Stimulated activated CD8-positive, alpha-beta memory T cell treated with anti-CD3 and anti-CD28 coated beads, Interleukin-2, amount 100 ng/mL, for 1 hour (primary cell): ENCODE results near the gene APOL1.
A peak's percentile ranks its signal among the peaks of the same experiment; 100 is the strongest.
"Not testable (repeated sequence)": the region's sequence is repeated elsewhere in the genome, so short reads cannot be mapped to it uniquely, and the experiment has no call there.

Experiments
- DNase-seq, 2 donors: peaks; one replicate each; pipeline ENCODE4 v3.0.0-alpha.2; 2020; ENCODE audit warnings: low read depth in 2 of 2

The APOL1 gene

DNA sequence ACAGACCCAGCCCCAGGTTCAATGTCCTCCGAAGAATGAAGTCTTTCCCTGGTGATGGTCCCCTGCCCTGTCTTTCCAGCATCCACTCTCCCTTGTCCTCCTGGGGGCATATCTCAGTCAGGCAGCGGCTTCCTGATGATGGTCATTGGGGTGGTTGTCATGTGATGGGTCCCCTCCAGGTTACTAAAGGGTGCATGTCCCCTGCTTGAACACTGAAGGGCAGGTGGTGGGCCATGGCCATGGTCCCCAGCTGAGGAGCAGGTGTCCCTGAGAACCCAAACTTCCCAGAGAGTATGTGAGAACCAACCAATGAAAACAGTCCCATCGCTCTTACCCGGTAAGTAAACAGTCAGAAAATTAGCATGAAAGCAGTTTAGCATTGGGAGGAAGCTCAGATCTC, 14.1 kb downstream of the APOL1 start:
- DNase-seq, result no peak

DNA sequence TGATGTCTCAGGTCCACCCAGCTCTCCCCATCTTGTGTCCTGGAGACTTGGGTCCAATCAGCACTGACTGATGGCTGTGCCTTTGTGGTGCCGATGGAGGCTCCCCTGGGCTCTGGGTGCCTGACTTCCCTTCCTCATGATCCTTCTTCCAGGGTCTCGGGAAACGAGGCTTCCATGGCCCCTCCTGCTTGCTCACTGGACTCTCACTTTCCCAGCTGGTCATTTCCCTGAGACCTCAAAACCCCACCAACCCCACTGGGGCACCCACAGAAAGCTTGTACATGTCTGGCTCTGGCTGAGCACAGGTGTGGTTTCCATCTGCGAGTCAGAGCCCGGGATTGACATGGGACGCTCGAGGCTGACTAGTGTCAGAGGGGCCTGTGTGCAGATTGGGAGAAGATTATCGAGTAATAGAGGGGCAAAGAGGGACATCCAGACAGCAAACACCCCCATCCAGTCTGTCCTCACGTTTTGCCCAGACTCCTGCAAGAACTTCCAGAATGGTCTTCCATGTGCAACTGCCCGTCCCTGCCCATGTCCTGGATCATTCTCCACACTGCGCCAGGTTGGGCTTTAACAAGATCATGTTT, 15.1 kb downstream of the APOL1 start:
- DNase-seq, result no peak

- DNase-seq, result not testable (repeated sequence)
Measured at GRCh38 chr22:36271231-36271630, 18.3 kb downstream of the APOL1 start.

DNA sequence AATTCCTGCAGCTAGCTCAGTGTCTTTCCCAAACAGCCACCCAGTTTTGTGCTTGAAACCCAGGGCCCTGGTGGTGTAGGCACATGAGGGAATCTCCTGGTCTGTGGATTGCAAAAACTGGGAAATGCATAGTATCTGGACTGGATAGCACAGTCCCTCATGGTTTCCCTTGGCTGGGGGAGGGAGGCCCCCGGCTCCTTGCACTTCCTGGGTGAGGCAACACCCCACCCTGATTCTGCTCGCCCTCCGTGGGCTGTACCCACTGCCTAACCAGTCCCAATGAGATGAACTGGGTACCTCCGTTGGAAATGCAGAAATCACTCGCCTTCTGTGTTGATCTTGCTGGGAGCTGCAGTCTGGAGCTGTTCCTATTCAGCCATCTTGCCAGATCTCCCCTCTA, 19.0 kb downstream of the APOL1 start:
- DNase-seq, result not testable (repeated sequence)

GRCh38 chr22:36274531-36274930, 21.6 kb downstream of the APOL1 start:
- no peak for DNase-seq

- DNase-seq, result peak; percentile 34 to 47
Measured at GRCh38 chr22:36277482-36278291, 24.8 kb downstream of the APOL1 start.

DNA sequence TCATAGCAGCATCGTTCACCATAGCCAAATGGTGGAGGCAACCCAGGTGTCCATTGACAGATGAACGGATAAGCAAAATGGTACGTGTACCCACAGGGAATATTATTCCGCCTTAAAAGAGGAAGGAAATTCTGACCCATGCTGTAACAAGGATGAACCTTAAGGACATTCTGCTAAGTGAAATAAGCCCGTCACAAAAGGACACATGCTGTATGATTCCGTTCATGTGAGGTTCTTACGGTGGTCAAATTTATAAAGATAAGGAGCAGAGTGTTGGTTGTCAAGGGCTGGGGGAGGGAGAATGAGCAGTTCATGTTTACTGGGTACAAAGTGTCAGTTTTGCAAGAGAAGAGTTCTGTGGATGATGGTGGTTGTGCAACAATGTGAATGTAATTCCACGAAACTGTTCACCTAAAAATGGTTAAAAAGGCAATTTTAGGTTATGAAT, 26.3 kb downstream of the APOL1 start:
- DNase-seq, result no peak

- no peak for DNase-seq
Measured at GRCh38 chr22:36280379-36280778, 27.4 kb downstream of the APOL1 start.

DNA sequence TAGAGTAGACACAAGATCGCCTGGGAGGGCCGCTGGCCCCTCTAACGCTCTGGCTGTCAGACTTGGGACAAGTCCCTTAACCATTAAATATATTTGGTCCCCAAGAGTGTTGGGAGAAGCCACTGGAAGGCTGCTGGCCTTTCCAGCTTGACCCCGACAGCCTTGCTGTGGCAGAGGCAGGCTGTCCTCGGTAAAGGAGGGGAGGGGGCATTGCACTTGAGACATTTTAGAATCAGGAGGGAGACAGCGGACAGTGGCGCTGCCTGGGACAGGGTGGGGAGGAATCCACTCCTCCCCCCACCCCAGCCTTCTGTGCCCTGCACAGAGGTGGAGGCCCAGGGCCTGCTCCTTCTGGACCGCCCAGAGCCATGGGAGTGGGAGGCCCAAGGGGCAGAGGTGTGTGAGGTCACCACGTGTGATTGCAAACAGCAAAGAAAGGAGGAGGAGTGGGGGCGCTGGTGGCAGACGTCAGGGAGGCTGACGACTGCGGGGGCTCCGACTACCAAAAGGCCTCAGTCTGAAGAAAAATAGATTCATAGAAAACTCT, 28.9 kb downstream of the APOL1 start:
- DNase-seq, result no peak

DNA sequence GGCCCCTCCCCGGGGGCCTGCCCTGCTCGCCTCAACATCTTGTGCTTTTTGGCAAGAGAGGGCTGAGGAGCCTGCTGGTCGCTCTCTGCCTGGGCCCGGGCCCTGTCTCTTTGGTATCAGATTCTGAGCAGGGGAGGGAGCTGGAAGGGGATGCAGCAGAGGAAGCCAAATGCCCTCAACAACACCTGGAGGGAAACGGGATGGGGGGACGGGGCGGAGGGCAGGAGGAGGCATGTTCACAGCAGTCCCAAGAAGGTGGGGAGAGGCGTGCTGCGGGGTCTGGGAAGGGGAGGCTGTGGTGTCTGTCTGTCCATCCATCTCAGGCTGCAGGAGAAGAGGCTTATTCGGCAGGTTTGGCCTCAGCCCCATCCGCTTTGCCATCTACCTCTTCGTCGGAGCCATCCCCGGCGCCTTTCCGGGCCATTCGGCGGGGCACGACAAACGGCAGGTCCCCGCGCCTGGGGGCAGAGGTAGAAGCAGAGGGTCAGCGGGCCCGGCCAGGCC, 29.4 kb downstream of the APOL1 start:
- DNase-seq, result no peak

- DNase-seq, result no peak
Measured at GRCh38 chr22:36284171-36284571, 31.2 kb downstream of the APOL1 start.

DNA sequence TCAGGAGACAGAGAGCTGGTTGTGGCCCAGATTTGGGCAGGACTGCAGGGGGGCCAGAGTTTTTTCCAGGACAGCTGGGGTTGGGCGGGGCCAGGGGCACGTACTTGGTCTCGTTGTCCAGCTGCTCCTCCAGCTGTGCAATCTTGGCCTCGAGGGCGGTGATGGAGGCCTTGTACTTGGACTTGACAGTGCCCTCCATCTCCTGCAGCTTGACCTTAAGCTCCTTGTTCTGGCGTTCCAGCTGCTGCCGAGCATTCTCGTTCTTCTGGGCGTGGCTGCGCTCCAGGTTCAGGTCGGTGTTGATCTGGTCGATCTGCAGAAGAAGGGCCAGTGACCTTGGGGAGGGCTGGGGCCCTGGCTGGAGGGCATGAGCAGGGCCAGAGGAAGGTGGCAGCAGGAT, 32.1 kb downstream of the APOL1 start:
- DNase-seq, result no peak

DNA sequence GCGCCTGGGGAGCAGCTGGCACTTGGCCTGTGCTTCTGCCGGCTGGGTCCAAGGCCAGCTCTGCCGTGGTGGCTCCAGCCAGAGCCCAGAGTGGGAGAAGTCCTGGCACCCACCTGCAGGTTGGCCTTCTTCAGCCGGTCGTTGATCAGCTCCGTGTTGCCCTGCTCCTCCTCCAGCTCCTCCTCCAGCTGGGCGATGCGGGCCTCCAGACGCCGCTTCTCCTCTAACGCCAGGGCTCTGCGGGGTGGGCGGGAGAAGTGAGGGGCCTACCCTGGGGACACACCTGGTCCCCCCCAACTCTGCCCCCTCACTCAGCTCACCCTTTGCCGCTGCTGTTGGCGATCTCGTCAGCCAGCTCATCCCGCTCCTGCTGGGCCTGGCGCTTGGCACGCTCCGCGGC, 32.6 kb downstream of the APOL1 start:
- no peak for DNase-seq

DNA sequence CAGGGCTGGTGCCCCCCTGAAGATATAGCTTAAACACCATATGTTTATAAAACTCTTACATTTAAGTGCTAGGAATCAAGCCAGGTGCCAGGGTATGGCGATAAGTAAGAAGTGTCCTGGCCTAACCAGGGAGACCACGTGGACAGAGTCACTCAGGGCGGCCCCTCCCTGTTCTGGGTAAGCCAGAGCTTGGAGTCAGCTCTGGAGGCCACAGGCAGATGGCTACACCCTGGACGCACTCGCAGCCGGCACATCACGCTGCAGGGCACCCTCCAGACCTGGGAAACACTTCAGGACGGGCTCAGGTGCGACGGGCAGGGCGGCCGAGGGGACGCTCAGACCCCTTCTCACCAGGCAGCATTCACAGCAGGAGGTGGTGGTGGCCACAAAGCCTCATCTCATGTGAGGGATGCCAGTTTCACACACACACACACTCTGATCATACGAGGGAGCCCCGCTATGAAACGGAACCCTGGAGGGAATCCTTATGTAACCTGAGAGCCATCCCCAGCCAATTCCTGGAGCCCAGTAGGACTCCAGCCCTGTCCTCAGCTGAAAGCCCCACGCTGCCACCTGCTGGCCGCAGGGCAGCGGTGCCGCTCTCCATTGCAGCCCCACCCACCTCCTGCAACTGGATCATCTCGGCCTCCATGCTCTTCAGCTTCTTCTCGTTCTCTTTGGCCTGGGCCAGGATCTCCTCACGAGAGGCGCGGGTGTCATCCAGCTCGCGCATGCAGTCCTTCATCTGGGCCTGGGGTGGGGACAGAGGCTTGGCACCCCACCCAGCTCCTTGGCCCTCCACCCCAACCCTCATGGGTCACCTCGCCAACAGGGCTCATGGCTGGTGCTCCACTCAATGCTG, 33.4 kb downstream of the APOL1 start:
- DNase-seq, result peak; percentile 21 to 46

DNA sequence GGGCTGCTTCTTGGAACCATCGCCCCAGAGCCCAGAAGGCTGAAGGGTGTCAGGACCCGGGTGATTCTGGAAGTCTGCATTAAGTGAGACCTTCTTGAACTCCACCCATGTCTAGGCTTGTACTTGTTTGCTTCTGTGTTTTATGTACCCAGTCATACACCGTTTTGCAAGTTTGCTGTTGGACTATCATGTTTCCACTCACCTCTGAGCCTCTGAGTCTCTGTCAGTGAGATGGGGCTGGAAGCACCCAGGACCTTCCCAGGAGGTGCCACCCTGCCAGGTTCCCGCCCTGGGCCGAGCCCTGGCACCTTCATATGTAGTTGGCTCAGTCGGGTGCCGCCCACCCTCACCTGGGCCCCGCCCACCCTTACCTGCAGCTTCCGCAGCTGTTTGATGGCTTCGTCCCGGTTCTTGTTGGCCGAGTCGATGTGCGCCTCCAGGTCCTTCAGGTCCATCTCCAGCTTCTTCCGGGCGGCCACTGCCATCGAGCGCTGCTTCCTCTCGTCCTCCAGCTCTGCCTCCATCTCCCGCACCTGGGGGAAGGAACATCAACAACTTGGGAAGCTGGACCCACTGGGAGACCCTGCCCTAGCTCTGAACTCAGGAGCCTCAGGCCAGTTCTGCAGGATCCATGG, 35.1 kb downstream of the APOL1 start:
- no peak for DNase-seq

DNA sequence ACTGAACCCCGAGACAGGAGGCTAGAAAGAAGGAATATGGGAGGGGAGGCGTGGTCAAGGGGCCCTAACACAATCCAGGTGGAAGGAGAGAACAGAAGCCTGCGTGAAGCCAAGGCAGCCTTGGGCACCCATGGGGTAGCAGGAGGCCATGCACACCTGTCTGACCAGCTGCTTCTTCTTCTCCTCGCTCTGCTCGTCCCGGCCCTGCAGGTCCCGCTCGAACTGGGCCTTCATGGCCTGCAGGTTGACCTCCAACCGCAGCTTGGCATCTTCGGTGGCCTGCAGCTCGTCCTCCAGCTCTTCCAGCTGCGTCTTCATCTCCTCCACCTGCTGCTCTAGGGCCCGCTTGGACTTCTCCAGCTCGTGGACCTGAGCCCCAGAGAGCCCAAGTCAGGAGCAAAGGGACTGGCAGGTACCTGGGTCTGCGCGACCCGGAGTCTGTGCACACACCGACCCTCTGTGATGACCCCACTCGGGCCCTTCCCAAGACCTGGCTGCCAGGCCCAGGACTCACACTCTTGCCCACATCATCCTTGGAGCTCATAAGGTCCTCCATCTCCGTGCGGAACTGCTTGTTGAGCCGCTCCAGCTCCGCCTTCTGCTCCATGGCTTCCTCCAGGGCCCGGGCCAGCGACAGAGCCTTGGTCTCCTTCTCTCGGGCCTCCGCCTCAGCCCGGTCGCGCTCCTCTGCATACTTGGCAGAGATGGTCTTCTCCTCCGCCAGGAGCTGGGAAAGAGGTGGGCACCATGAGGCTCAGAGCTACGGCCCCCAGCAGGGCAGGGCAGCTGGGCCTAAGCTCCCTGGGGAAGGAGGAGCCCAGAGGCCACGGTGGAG, 35.9 kb downstream of the APOL1 start:
- DNase-seq, result no peak

- DNase-seq, result no peak
Measured at GRCh38 chr22:36289406-36289870, 36.5 kb downstream of the APOL1 start.

GRCh38 chr22:36289948-36290371, 37.0 kb downstream of the APOL1 start:
- DNase-seq, result not testable (repeated sequence)

- not testable (repeated sequence) for DNase-seq
Measured at GRCh38 chr22:36290391-36291075, 37.6 kb downstream of the APOL1 start.
